Endodermal cell (in vitro differentiated cells): ENCODE results near the gene CBLN3. TPM values are rescaled to one million over a fixed set of nuclear protein-coding genes. Genes with fewer than 3 reads are reported as not detected.
A peak's percentile ranks its signal among the peaks of the same experiment; 100 is the strongest.

ENCODE experiments used
- DNase-seq: peaks from one replicate; pipeline ENCODE4 v3.0.0-alpha.2; 2017
- H3K27ac ChIP-seq: 2 replicates; pipeline ENCODE4 v1.5.1; 2013; ENCODE audit warnings: mild to moderate bottlenecking, low read depth, low read length, moderate library complexity
- H3K27me3 ChIP-seq: 2 replicates; pipeline ENCODE4 v1.6.1; 2013; ENCODE audit warnings: mild to moderate bottlenecking, low read length, moderate library complexity; ENCODE audit not compliant: insufficient read depth, control insufficient read depth, poor library complexity, severe bottlenecking
- H3K36me3 ChIP-seq: 2 replicates; pipeline ENCODE4 v1.7.0; 2013; ENCODE audit warnings: mild to moderate bottlenecking, low read length, moderate library complexity; ENCODE audit not compliant: control insufficient read depth, insufficient read depth
- H3K4me1 ChIP-seq: one replicate; pipeline ENCODE4 v1.7.0; 2013; ENCODE audit warnings: low read length; ENCODE audit not compliant: control insufficient read depth, insufficient read depth
- H3K4me3 ChIP-seq: 2 replicates; pipeline ENCODE4 v1.5.1; 2013; ENCODE audit warnings: mild to moderate bottlenecking, low read length, moderate library complexity
- H3K9ac ChIP-seq: 2 replicates; pipeline ENCODE4 v1.6.1; 2013; ENCODE audit warnings: mild to moderate bottlenecking, low read length, moderate library complexity; ENCODE audit not compliant: poor library complexity, severe bottlenecking; ENCODE audit errors: extremely low read depth
- H3K9me3 ChIP-seq: 2 replicates; pipeline ENCODE4 v1.6.1; 2013; ENCODE audit warnings: mild to moderate bottlenecking, low read length, moderate library complexity; ENCODE audit not compliant: control insufficient read depth
- H3K27ac Mint-ChIP-seq: 2 replicates; pipeline ENCODE4 v1.8.0; 2020; ENCODE audit warnings: mixed read lengths
- H3K27me3 Mint-ChIP-seq: 2 replicates; pipeline ENCODE4 v1.8.0; 2021; ENCODE audit warnings: mild to moderate bottlenecking, mixed read lengths; ENCODE audit not compliant: insufficient read depth
- H3K36me3 Mint-ChIP-seq: 2 replicates; pipeline ENCODE4 v1.8.0; 2020; ENCODE audit warnings: low read depth, mixed read lengths
- H3K4me1 Mint-ChIP-seq: 2 replicates; pipeline ENCODE4 v1.8.0; 2020; ENCODE audit warnings: mixed read lengths
- H3K4me3 Mint-ChIP-seq: 2 replicates; pipeline ENCODE4 v1.8.0; 2020; ENCODE audit warnings: mild to moderate bottlenecking, moderate library complexity, mixed read lengths
- H3K9me3 Mint-ChIP-seq: 2 replicates; pipeline ENCODE4 v1.8.0; 2020; ENCODE audit warnings: mild to moderate bottlenecking, mixed read lengths
- WGBS, 2 experiments: methylation state at CpG; one replicate each; pipeline versions ENCODE4 v1.1.5 to v1.1.7; 2013; ENCODE audit warnings: missing lambda C conversion rate in 2 of 2, mixed read lengths in 1 of 2; ENCODE audit not compliant: insufficient coverage in 1 of 2, insufficient read length in 1 of 2; 5-methylcytosine and 5-hydroxymethylcytosine counted together
- total RNA-seq, 2 donors: library from RNA; stranded (reverse); fragmentation: NEBNext Ultra II Directional in 1 of 2; extraction: Animal tissue kit (Norgen Biotek cat#: 25700) in 1 of 2; gene quantifications; 2 replicates in 1 of 2; 3 replicates in 1 of 2; pipeline ENCODE4 v1.2.1, GENCODE V29; 2021
- TF ChIP-seq, protein P1 (sequence below): fragments of 200-600 bp; sonication (generic); conservative IDR thresholded peaks from 2 replicates; pipeline ENCODE4 v1.5.0; 2021; ENCODE audit warnings: antibody characterized with exemption, mild to moderate bottlenecking

Gene CBLN3
- total RNA-seq, 2 donors from 2014 or later: 2.1 to 2.4 TPM

- TF ChIP-seq, protein P1, sequence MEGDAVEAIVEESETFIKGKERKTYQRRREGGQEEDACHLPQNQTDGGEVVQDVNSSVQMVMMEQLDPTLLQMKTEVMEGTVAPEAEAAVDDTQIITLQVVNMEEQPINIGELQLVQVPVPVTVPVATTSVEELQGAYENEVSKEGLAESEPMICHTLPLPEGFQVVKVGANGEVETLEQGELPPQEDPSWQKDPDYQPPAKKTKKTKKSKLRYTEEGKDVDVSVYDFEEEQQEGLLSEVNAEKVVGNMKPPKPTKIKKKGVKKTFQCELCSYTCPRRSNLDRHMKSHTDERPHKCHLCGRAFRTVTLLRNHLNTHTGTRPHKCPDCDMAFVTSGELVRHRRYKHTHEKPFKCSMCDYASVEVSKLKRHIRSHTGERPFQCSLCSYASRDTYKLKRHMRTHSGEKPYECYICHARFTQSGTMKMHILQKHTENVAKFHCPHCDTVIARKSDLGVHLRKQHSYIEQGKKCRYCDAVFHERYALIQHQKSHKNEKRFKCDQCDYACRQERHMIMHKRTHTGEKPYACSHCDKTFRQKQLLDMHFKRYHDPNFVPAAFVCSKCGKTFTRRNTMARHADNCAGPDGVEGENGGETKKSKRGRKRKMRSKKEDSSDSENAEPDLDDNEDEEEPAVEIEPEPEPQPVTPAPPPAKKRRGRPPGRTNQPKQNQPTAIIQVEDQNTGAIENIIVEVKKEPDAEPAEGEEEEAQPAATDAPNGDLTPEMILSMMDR: no peak
- peaks cover 4% of the 10 kb centered on the region for H3K36me3 Mint-ChIP-seq
- no peaks in the 10 kb centered on the region for H3K9me3 ChIP-seq
- no peaks in the 10 kb centered on the region for H3K9me3 Mint-ChIP-seq
- no peak overlapping the region for H3K4me3 Mint-ChIP-seq
- no peak overlapping the region for H3K27ac ChIP-seq
- no peaks in the 10 kb centered on the region for H3K36me3 ChIP-seq
- H3K27me3 Mint-ChIP-seq: peaks cover 7% of the 10 kb centered on the region
- peaks cover 20% of the 10 kb centered on the region for H3K4me1 Mint-ChIP-seq
- H3K4me3 ChIP-seq: no peak overlapping the region
- no peaks in the 10 kb centered on the region for H3K27me3 ChIP-seq
- WGBS, 2 experiments: 84 to 100% methylated on average over 1 to 2 of the region's 2 CpGs
- H3K9ac ChIP-seq: no peak overlapping the region
- no peak overlapping the region for H3K27ac Mint-ChIP-seq
- peak; percentile 55 for DNase-seq
- peaks cover 3% of the 10 kb centered on the region for H3K4me1 ChIP-seq
These were observed 51.8 kb downstream of the CBLN3 start for GRCh38 chr14:24377657-24378056.

DNA sequence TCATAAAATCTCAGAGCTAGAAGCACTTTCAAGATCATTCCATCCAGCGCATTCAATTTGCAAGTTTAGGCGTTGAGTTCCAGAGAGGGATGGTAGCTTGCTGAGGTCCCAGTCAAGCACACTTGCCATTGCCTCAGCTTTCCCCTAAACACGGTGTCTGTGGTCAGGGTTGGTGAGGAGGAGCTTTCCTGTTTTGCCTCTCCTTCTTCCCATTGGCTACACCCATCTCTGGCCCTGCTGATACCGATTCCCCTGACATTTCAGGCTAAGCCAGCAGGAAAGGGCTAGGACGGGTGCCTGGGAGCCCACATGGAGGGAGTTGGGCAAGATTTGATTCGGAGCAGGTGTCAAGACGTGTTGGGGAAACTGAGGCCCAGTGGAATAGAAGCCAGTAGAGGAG, 52.3 kb downstream of the CBLN3 start:
- DNase-seq: peak; percentile 28
- peaks cover 4% of the 10 kb centered on the region for H3K27me3 Mint-ChIP-seq

More for the DNA sequence above, 52.3 kb downstream of the CBLN3 start:
- no peaks in the 10 kb centered on the region for H3K36me3 ChIP-seq
- H3K9me3 ChIP-seq: no peaks in the 10 kb centered on the region
- H3K4me3 ChIP-seq: no peak overlapping the region
- Mint-ChIP-seq H3K27ac (no peak overlapping the region), H3K36me3 (peaks cover 4% of the 10 kb centered on the region), H3K4me1 (peaks cover 20% of the 10 kb centered on the region), H3K9me3 (no peaks in the 10 kb centered on the region), H3K4me3 (peak overlapping the region; percentile 40)
- no peaks in the 10 kb centered on the region for H3K27me3 ChIP-seq
- no peak overlapping the region for H3K9ac ChIP-seq
- TF ChIP-seq, protein P1: no peak
- 90 to 92% methylated on average over 5 to 7 of the region's 7 CpGs for WGBS, 2 experiments
- H3K4me1 ChIP-seq: peaks cover 3% of the 10 kb centered on the region
- H3K27ac ChIP-seq: no peak overlapping the region

Other genes starting within 250 kb of the CBLN3 start
- gene IPO4, start 240.9 kb downstream of the CBLN3 start, total RNA-seq: 10 to 100 TPM; 56.3 to 67.4 TPM
- gene TM9SF1, start 234.2 kb downstream of the CBLN3 start, total RNA-seq: 10 to 100 TPM; 37.4 to 40.8 TPM
- gene TSSK4, start 224.0 kb downstream of the CBLN3 start, total RNA-seq: under 1 TPM; 0.38 to 0.51 TPM
- 10 to 100 TPM; 38.8 to 44.3 TPM for gene CHMP4A, start 216.2 kb downstream of the CBLN3 start, total RNA-seq
- gene MDP1, start 213.6 kb downstream of the CBLN3 start, total RNA-seq: 10 to 100 TPM; 21.0 to 25.0 TPM
- 100 to 1,000 TPM; 210 to 267 TPM for gene NEDD8, start 197.3 kb downstream of the CBLN3 start, total RNA-seq
- 10 to 100 TPM; 56.1 to 63.1 TPM for gene GMPR2, start 196.7 kb downstream of the CBLN3 start, total RNA-seq
- gene TINF2, start 187.0 kb downstream of the CBLN3 start, total RNA-seq: 10 to 100 TPM; 43.4 to 43.5 TPM
- 1 to 10 TPM; 1.6 to 3.4 TPM for gene TGM1, start 166.5 kb downstream of the CBLN3 start, total RNA-seq
- gene RABGGTA, start 158.1 kb downstream of the CBLN3 start, total RNA-seq: 10 to 100 TPM; 20.2 to 20.5 TPM
- 10 to 100 TPM; 21.2 to 22.5 TPM for gene DHRS1, start 129.9 kb downstream of the CBLN3 start, total RNA-seq
- gene NOP9, start 129.8 kb downstream of the CBLN3 start, total RNA-seq: 10 to 100 TPM; 31.1 to 32.0 TPM
- gene CIDEB, start 121.7 kb downstream of the CBLN3 start, total RNA-seq: 1 to 10 TPM in 1 of 2 donors, under 1 TPM in 1; 0.97 to 3.1 TPM
- gene LTB4R2, start 119.5 kb downstream of the CBLN3 start, total RNA-seq: 1 to 10 TPM; 7.4 to 9.5 TPM
- gene LTB4R, start 118.2 kb downstream of the CBLN3 start, total RNA-seq: 1 to 10 TPM; 6.4 to 6.6 TPM
- gene ADCY4, start 94.6 kb downstream of the CBLN3 start, total RNA-seq: not detected
- gene RIPK3, start 89.7 kb downstream of the CBLN3 start, total RNA-seq: not detected
- gene NFATC4, start 61.5 kb downstream of the CBLN3 start, total RNA-seq: 10 to 100 TPM; 24.8 to 34.1 TPM
- gene NYNRIN, start 30.7 kb downstream of the CBLN3 start, total RNA-seq: 10 to 100 TPM; 19.5 to 19.7 TPM
- gene KHNYN, start 286 bp upstream of the CBLN3 start, total RNA-seq: 10 to 100 TPM; 46.2 to 46.6 TPM
- 10 to 100 TPM; 40.4 to 41.3 TPM for gene SDR39U1, start 13.1 kb upstream of the CBLN3 start, total RNA-seq
- not detected for gene CMA1, start 78.6 kb upstream of the CBLN3 start, total RNA-seq
- gene CTSG, start 146.6 kb upstream of the CBLN3 start, total RNA-seq: not detected
- gene GZMH, start 180.0 kb upstream of the CBLN3 start, total RNA-seq: not detected
- not detected for gene GZMB, start 204.5 kb upstream of the CBLN3 start, total RNA-seq